GM11168 (cell line): ENCODE measurements around the gene L1CAM.

Source experiments
- in situ Hi-C: fragments of 300-500 bp; cut with MboI; formaldehyde crosslinking; loops from one replicate; pipeline ENCODE4 v1.12.0; 2022; ENCODE audit warnings: low sequenced_read_pairs; ENCODE audit not compliant: unreplicated experiment

Gene L1CAM

GRCh38 chrX:153878969-153879653 lies 6.9 kb downstream of the L1CAM start:
- in situ Hi-C loops, result no loop called here

- in situ Hi-C loops, result no loop called here
Observed at GRCh38 chrX:153878345-153878744, 7.6 kb downstream of the L1CAM start.

GRCh38 chrX:153877571-153878261 lies 8.3 kb downstream of the L1CAM start:
- in situ Hi-C loops, result no loop called here

DNA sequence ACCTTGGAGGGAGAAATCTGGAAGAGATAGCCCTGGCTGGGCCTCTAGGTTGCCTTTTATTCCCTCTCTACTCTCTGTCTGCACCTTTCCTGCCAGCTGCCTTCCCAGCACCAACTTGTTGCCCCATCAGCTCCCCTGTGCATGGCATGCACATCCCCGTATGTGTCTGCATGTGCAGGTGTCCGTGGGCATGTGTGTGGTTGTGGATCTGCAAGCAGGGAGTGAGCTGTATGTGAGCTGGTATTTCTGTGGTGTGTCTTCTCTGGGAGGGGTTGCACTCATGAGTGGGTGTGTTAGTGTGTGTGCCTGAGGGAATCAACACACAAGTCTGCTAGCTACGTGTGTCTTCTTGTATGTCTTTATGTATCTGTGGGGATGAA lies 9.9 kb downstream of the L1CAM start:
- in situ Hi-C loops, result no loop called here

GRCh38 chrX:153875391-153876111 lies 10.4 kb downstream of the L1CAM start:
- in situ Hi-C loops, result no loop called here

- in situ Hi-C loops, result no loop called here
Observed at GRCh38 chrX:153874366-153875125, 11.4 kb downstream of the L1CAM start.

DNA sequence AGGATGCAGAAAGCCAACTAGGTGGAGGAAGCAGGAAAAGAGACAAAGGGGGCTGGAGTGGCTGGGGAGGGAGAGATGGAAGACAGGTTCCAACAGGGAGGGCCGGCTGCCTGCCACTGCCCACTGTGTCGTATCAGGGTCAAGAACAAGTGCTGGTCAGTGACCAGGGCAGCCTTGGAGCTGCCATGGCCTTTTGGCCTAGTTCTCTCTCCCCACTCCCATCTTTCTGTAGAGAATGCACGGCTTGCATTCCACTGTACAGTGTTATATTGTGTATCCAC lies 11.9 kb downstream of the L1CAM start:
- in situ Hi-C loops, result no loop called here

GRCh38 chrX:153873282-153874084 lies 12.5 kb downstream of the L1CAM start:
- in situ Hi-C loops, result no loop called here

DNA sequence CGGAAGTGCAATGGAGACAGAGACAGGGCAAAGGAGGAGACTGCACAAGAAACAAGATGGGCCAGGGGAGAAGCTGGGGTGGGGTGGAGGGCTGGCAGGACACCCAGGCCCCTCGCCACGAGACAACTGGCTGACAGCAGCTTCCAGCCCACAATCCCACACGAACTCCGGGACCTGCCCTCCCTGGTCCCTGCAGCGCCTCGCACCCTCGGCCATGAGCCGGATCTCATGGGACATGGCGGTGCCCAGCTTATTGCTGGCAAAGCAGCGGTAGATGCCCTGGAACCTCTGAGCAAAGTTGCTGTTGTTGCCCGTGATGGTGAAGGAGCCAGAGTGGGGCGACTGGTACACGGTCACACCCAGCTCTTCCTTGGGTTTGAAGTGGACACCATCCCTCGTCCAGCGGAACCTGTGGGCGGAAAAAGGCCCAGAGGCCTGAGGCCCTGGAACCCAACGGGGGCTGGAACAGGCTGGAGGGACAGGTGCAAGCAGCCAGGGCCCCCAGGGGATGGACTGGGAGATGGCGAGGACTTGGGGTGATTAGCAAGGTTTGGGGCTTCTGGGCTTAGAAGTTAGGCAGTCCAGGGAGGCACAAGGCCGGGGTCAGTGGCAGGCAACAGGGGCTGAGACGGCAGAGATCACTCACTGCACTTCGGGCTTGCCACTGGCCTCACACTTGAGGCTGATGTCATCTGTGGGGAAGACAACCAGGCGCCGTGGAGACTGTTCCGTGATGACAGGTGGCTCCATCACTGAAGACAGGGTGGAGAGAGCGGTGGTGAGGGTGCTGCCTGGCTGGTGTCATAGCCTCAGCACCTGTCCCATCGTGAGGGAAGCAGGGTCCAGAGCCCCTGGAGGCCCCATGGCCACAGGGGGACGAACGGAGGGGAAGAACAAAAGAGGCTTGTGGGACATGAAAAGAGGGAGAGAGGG lies 13.8 kb downstream of the L1CAM start:
- in situ Hi-C loops, result no loop called here

DNA sequence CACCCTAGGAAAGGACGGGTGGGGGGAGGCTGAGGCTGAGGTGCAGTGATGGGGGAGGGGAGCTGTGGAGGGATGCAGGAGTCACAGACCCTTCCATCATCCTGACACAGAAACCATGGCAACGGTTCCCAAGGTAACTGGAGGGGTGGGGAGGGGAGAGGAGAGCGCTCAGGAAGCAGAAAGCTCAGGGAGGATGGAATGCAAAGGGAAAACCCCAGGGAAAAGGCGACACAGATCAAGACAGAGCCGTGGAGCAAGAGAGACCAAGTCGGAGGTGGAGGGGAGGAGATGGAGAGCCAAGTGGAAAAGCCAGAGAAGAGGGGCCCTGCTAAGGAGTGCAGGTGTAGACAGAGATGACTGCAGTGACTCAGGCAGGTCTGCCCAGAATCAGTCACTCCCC lies 14.5 kb downstream of the L1CAM start:
- in situ Hi-C loops, result no loop called here

GRCh38 chrX:153870791-153871360 lies 15.1 kb downstream of the L1CAM start:
- in situ Hi-C loops, result no loop called here

DNA sequence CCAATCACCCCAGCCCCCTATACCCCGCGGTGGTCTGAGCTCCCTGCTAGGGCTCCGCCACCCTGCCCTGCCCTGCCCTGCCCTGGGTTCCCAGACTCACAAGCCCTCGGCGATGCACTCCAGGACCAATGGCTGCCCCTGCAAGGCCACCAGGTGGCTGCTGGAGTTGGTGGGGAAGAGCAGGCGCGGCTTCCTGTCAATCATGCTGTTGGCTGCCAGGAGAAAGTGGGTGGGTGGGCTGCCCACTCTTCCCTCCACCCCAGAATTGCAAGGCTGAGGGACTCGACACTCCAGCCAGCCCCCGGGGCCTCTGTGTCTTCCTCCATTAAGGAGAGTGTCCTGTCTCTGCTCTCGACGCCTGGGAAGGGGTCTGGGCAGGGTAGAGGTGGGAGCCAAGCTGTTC lies 15.7 kb downstream of the L1CAM start:
- in situ Hi-C loops, result no loop called here

GRCh38 chrX:153869473-153870287 lies 16.3 kb downstream of the L1CAM start:
- in situ Hi-C loops, result no loop called here

DNA sequence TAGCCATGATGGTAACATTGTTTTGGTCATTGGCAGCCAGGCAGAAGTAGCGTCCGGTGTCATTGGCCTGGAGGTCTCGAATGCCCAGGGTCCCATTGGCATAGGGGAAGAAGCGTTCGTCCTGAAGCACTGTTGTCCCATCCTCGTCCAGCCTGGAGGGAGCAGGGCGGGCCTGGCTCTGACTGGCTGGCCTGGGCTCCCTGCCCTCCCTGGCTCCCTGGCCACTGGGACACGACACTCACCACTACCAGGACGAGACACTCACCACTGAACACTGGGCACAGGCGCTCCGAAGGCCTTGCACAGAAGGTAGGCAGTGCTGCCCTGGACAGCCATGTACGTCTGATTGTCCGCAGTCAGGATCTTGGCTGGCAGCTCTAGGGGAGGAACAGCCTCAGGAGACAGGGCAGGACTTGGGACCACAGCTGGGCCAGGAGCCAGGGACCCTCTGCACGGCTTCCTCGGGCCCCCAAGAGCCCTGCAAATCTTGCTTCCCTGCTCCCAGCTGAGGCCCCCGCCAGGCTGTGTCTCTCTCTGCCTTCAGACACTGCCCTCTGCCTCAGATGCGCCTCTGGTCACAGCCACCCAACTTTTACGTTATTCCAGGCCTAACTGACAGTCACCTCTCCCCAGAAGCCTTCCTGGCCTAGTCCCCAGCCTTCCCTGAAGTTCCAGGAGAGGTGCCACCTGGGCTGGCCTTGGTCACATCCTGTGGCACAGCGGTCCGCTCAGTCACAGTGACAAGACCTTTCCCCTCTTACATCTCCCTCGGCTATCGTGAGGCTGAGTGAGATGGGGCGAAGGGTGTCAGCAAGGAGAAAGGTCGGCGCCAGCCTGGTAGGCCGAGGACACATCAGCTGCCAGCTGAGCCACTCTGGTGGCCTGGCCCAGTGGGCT lies 17.1 kb downstream of the L1CAM start:
- in situ Hi-C loops, result no loop called here

DNA sequence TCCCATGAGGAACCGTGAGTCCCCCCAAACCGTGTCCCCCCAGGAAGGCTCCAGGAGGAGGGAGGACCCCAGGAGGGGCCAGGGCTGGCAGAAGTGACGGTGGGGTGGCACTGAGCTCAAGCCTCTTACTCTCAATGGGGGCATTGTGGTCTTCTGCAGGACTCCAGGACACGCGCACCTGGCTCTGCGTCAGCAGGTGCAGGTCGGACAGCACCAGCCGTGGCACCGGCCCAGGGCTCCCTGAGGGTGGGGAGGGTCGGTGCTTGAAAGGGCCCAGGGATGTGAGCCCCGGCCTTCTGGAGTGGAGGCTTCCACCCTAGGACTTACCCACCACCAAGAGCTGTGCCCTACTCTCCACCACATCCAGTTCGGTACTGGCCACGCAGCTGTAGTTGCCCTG lies 18.3 kb downstream of the L1CAM start:
- in situ Hi-C loops, result no loop called here

GRCh38 chrX:153867139-153867538 lies 18.8 kb downstream of the L1CAM start:
- in situ Hi-C loops, result no loop called here
